OCI-LY3 (cell line): ENCODE measurements around the gene MIB2.
"Not testable (repeated sequence)": the region's sequence is repeated elsewhere in the genome, so short reads cannot be mapped to it uniquely, and the experiment has no call there.

Experiments
- H2AFZ ChIP-seq: fragments of 200-600, 300-600 bp; shearing (Covaris generic); 2 replicates; pipeline ENCODE4 v1.6.0; 2014; ENCODE audit warnings: antibody characterized with exemption, low read depth, low read length
- H3K27ac ChIP-seq: fragments of 200-600, 300-600 bp; sonication (generic); 2 replicates; pipeline ENCODE4 v1.5.1; 2014; ENCODE audit warnings: mild to moderate bottlenecking, low read length, moderate library complexity, mixed read lengths
- H3K27me3 ChIP-seq: fragments of 200-600, 300-600 bp; sonication (generic); 2 replicates; pipeline ENCODE4 v1.6.1; 2014; ENCODE audit warnings: low read depth, low read length, mixed read lengths
- H3K36me3 ChIP-seq: fragments of 200-600, 300-600 bp; sonication (generic); replicated peaks from 2 replicates; pipeline ENCODE3; 2014; ENCODE audit warnings: low read depth, low read length, mixed read lengths
- H3K4me1 ChIP-seq: fragments of 300-600, 200-600 bp; sonication (generic); 2 replicates; pipeline ENCODE4 v1.6.1; 2014; ENCODE audit warnings: low read length, mixed read lengths
- H3K4me2 ChIP-seq: fragments of 200-600, 300-600 bp; sonication (generic); 2 replicates; pipeline ENCODE4 v1.6.1; 2014; ENCODE audit warnings: low read length, mixed read lengths
- H3K4me3 ChIP-seq: fragments of 300-600, 200-600 bp; sonication (generic); 2 replicates; pipeline ENCODE4 v1.5.1; 2014; ENCODE audit warnings: antibody characterized with exemption, mild to moderate bottlenecking, low read length, moderate library complexity
- H3K79me2 ChIP-seq: fragments of 300-600, 200-600 bp; shearing (Covaris generic); 2 replicates; pipeline ENCODE4 v1.6.1; 2014; ENCODE audit warnings: mild to moderate bottlenecking, low read length, mixed read lengths
- H3K9ac ChIP-seq: fragments of 300-600, 200-600 bp; shearing (Covaris generic); 2 replicates; pipeline ENCODE4 v1.6.0; 2014; ENCODE audit warnings: mild to moderate bottlenecking, low read length, moderate library complexity
- H3K9me3 ChIP-seq: fragments of 200-600, 300-600 bp; shearing (Covaris generic); 2 replicates; pipeline ENCODE4 v1.6.1; 2014; ENCODE audit warnings: low read length, mixed read lengths; ENCODE audit not compliant: insufficient read depth
- H4K20me1 ChIP-seq: fragments of 200-600, 300-600 bp; sonication (generic); 2 replicates; pipeline ENCODE4 v1.6.1; 2016; ENCODE audit warnings: low read length, mixed read lengths; ENCODE audit not compliant: insufficient read depth

MIB2 gene

DNA sequence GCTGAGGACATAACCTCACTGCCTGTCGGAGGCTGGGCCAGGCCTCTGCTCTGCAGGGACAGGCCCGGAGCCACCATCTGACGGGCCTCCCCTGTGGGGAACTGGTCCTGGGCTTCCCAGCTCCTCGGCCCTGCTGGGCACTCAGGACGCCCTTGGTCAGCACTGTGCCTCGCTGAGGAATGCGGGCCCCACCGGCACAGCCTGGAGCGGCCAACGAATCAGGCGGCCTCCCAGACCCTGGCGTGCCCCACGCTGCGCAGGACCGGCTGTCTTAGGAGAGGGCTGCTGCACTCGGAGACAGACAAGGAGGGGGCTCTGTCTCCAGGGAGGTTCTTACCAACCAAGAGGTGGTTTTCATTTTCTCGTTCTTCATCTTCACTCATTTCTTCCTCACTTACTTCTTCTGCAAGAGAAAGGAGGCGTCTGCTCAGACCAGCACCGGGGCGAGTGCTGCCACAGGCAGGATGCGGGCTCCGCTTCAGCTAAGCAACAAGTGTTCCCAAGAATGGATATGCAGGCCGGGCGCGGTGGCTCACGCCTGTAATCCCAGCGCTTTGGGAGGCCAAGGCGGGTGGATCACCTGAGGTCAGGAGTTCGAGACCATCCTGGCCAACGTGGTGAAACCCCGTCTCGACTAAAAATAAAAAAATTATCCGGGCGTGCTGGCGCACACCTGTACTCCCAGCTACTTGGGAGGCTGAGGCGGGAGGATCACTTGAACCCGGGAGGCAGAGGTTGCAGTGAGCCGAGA, 25.6 kb downstream of the MIB2 start:
- not testable (repeated sequence) for H4K20me1 ChIP-seq, H3K4me3 ChIP-seq, H3K9me3 ChIP-seq, H3K27ac ChIP-seq, H3K4me1 ChIP-seq, H3K27me3 ChIP-seq, H2AFZ ChIP-seq, H3K4me2 ChIP-seq, H3K79me2 ChIP-seq, H3K9ac ChIP-seq, H3K36me3 ChIP-seq

DNA sequence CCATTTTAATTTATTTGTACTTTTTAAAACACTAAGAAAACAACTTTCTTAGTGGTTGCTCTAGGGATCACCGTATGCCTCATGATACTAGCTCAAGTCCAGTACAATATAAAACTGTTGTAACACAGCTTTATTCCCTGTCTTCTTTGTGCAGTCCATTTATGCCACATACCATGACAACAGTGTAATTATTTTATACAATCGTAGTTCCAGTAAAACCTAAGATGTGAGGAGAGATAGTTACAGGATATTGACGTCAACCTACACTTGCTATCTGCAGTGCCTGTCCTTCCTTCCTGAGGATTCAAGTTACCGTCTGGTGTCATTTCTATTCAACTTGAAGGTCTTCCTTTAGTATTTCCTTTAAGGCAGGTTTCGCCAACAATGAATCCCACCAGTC, 31.0 kb downstream of the MIB2 start:
- not testable (repeated sequence) for H3K79me2 ChIP-seq, H3K9ac ChIP-seq, H3K27me3 ChIP-seq, H3K36me3 ChIP-seq, H3K9me3 ChIP-seq, H2AFZ ChIP-seq, H3K4me2 ChIP-seq, H3K27ac ChIP-seq, H3K4me1 ChIP-seq, H3K4me3 ChIP-seq, H4K20me1 ChIP-seq

DNA sequence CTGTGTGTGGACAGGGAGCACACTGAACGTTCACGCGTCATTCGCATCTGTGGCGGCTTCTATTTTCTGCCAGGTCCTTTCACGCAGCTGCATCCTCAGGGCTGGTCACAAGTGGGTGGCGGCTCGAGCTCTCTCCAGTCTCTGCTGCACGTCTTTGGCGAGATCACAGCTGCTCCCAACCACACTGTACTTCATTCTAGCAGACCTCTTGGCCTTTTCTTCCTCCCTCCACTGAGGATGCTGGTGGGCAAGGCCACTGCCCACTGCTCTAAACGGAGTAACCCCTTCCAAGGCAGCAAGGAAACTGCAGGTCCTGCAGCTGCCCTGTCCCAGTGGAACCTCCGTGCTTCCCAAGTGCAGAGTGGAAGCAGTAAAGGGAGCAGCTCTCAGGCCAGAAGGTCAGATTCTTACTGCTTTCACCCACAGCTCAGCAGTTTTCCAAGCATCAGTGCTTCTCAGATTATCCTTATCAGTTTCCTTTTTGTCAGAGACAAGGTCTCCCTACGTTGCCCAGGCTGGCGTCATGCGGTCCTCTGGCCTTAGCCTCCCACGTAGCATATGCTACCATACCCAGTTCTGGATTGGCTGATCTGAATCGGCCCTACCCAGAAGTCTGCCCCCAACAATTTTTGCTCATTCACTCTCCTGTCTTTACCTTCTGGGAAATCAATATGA, 32.4 kb downstream of the MIB2 start:
- not testable (repeated sequence) for H3K27me3 ChIP-seq, H3K36me3 ChIP-seq, H3K9me3 ChIP-seq, H3K4me3 ChIP-seq, H4K20me1 ChIP-seq, H3K9ac ChIP-seq, H3K27ac ChIP-seq, H2AFZ ChIP-seq, H3K4me2 ChIP-seq, H3K79me2 ChIP-seq, H3K4me1 ChIP-seq

DNA sequence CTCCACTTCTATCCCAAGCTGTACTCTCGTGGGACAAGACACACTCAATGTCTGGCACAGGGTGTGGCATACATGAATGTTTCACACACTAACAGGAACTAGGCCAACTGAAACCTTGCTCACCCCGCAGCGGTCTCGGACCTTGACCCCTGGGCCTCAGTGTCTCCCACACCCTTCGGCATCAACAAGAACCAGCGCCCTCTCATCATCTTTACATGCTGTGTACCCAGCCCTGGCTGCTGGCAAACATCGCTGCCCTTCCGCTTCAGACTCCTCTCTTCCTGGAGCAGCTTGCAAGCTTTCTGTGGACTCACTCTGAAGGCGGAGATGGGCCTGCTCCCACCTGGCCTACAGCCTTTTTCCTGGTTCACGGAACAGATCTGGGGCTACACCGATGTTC, 33.0 kb downstream of the MIB2 start:
- H4K20me1 ChIP-seq, H3K79me2 ChIP-seq, H3K36me3 ChIP-seq, H3K4me3 ChIP-seq, H2AFZ ChIP-seq, H3K9ac ChIP-seq, H3K4me2 ChIP-seq, H3K27ac ChIP-seq, H3K9me3 ChIP-seq, H3K4me1 ChIP-seq, H3K27me3 ChIP-seq: not testable (repeated sequence)

DNA sequence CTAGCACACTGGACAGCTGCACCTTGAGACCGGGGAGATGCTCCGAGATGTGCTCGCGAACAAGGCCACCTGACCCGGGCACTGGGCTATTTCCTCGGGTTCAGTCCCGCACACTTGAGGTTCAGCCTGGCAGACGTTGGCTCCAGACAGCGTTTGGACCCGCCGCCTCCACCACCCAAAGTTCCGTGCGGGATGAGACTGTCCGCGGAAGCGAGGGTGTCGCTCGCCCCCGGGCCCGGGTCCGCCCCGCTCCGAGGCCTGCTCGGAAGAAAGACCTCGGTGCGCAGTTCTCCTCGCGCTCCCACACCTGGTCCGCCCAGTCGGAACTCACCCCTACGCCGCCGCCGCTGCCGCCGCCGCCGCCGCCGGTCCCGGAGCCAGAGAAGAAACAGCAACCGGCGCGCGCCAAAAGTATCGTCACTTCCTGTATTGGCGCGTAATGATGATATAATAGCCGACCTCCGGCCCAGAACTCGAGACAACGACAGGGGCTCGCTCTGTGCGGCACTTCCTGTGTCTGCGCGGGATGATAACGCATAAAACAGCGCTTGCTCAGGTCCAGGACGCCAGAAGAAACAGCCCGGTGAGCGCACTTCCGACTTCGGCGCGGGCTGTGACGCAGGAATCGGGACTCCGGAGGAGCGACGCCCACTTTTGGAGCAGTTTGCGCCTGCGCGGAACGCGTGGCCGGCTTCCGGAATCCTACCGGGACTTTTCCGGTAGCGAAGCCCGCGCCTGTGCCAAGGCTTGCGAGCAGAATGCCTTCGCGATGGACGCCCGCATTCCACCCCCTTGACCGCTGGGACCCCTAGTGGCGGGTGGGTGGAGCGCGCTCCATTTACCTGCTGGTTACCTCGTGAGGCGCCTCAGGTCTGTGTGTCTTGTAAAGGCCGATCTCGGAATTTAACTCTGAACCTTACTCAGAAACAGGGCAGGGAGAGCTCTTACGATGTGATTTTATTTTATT, 43.6 kb downstream of the MIB2 start, which contains the start of gene CDK11B:
Gene CDK11B, minus strand, starts transcription at position 422 of the 967 bp plus-strand sequence. CDS start 1,519 bp downstream, outside the sequence.
- not testable (repeated sequence) for H3K36me3 ChIP-seq, H3K9me3 ChIP-seq, H3K79me2 ChIP-seq, H3K27me3 ChIP-seq, H4K20me1 ChIP-seq, H3K4me1 ChIP-seq
- Histone ChIP-seq H3K9ac (peak within 1 kb of the TSS; percentile 73), H2AFZ (peak within 1 kb of the TSS; percentile 54; the same call in 1 of the 2 replicates), H3K4me3 (peak within 1 kb of the TSS; percentile 78), H3K27ac (peak within 1 kb of the TSS; percentile 85), H3K4me2 (peak within 1 kb of the TSS; percentile 44)

DNA sequence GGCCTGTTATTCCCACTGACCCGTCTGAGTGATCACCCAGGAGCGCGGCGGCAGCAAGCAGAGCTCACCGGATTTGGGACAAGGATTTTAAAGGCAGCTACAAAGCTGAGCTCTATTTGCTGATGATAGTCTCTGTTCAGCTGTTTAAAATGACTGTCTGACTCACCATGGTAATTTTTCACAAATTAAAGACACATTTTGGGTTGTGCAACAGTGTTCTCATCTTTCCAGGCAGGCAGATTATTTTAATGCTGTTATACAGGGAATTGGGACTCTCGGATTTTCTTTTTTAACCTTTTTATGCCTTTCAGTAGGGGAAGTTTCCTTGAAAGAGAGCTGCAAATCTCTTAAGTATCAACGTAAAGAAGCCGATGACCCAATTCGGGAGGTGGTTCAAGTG, 47.1 kb downstream of the MIB2 start:
- H4K20me1 ChIP-seq, H3K9me3 ChIP-seq, H3K27me3 ChIP-seq, H3K4me1 ChIP-seq, H3K27ac ChIP-seq, H3K9ac ChIP-seq, H3K4me2 ChIP-seq, H3K4me3 ChIP-seq, H3K79me2 ChIP-seq, H2AFZ ChIP-seq: not testable (repeated sequence)
- H3K36me3 ChIP-seq, result peaks cover 16% of the 10 kb centered on the region

DNA sequence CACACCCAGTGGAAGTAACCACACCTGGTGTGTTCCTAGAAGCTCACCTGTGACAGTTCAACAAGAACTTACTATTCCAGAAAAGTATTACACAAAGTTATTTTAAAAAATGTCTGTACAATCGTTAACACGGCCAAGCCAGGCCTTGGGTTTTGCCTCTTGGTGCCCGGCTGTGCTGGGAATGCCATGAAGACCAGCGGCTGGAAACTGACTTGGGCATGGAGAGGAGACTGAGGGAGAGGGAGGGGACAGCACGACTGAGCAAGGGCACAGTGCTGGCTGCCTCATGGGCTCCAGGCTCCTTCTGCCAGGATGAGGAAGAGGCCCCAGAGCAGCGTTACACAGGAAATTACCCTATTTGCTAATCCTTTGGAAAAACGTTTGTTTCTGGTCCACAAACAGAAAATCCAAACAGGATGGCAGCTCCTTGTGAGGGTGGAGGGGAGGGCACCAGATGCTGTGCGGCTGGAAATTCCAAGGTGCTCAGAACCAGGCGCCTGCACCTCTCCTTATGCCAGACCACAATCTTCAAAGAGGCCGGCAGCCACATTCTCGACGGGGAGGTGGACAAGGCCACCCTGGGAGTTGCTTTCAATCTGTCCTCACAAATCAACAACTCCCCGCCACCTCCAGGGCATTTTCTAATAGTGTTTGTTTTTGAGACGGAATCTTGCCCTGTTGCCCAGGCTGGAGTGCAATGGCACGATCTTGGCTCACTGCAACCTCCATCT, 47.7 kb downstream of the MIB2 start:
- H3K27ac ChIP-seq, H4K20me1 ChIP-seq, H3K4me2 ChIP-seq, H3K27me3 ChIP-seq, H3K9me3 ChIP-seq, H3K79me2 ChIP-seq, H2AFZ ChIP-seq, H3K4me1 ChIP-seq, H3K4me3 ChIP-seq, H3K9ac ChIP-seq: not testable (repeated sequence)
- H3K36me3 ChIP-seq, result peaks cover 16% of the 10 kb centered on the region

DNA sequence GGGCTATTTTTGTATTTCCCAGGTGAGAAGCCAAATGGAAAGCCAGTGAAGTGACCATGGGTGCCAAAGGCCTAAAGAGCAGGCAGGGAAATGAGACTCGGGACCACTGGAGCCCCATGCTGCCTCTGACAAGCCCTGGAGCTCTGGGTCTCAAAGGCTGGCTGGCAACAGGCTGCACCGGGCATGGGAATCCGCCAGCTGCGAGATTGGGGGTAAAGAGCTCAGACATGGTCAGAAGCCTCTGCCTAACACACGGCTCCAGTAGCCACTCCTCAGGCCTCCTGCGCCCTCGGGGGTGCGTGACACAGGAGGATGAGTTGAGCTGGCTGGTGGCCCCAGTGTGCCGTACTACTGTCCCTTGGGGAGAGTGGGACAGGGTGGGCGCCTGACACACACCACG, 49.0 kb downstream of the MIB2 start:
- H3K4me3 ChIP-seq, H3K79me2 ChIP-seq, H2AFZ ChIP-seq, H3K9me3 ChIP-seq, H3K4me2 ChIP-seq, H3K27me3 ChIP-seq, H3K27ac ChIP-seq, H4K20me1 ChIP-seq, H3K4me1 ChIP-seq, H3K9ac ChIP-seq: not testable (repeated sequence)
- H3K36me3 ChIP-seq, result peaks cover 16% of the 10 kb centered on the region
